RWPE2 (cell line): ENCODE measurements around the gene ROBO1.
"Not testable (repeated sequence)": the region's sequence is repeated elsewhere in the genome, so short reads cannot be mapped to it uniquely, and the experiment has no call there.

Experiments
- ATAC-seq: fragments of 200-7000 bp; cut with Tn5 transposase; 3 replicates; pipeline ENCODE4 v1.9.1; 2021; ENCODE audit warnings: low read depth
- DNase-seq: peaks from one replicate; pipeline ENCODE4 v3.0.0-alpha.2; 2020; ENCODE audit warnings: low spot score
- H3K27ac ChIP-seq: fragments of 450-650 bp; 2 replicates; pipeline ENCODE4 v1.5.1; 2017; ENCODE audit warnings: mild to moderate bottlenecking; ENCODE audit not compliant: poor library complexity, severe bottlenecking
- H3K27me3 ChIP-seq: fragments of 250-450 bp; sonication (Bioruptor Pico); 2 replicates; pipeline ENCODE4 v1.5.1; 2021; ENCODE audit warnings: mild to moderate bottlenecking, moderate library complexity; ENCODE audit not compliant: insufficient read depth, poor library complexity, severe bottlenecking
- H3K36me3 ChIP-seq: fragments of 250-450 bp; sonication (Bioruptor Pico); 2 replicates; pipeline ENCODE4 v1.5.1; 2020; ENCODE audit warnings: low read depth, mild to moderate bottlenecking, moderate library complexity
- H3K4me1 ChIP-seq: fragments of 250-450 bp; sonication (Bioruptor Pico); 2 replicates; pipeline ENCODE4 v1.5.1; 2021; ENCODE audit warnings: mild to moderate bottlenecking, moderate library complexity; ENCODE audit not compliant: insufficient read depth, poor library complexity, severe bottlenecking
- H3K4me3 ChIP-seq: fragments of 250-450 bp; sonication (Bioruptor Pico); 2 replicates; pipeline ENCODE4 v1.5.1; 2021; ENCODE audit warnings: mild to moderate bottlenecking, moderate library complexity; ENCODE audit not compliant: severe bottlenecking
- H3K9me3 ChIP-seq: fragments of 250-450 bp; sonication (Bioruptor Pico); 2 replicates; pipeline ENCODE4 v1.5.1; 2021; ENCODE audit warnings: mild to moderate bottlenecking, moderate library complexity; ENCODE audit not compliant: severe bottlenecking
- CTCF ChIP-seq: fragments of 450-650 bp; IDR thresholded peaks from one replicate; pipeline ENCODE4 v1.5.1; 2017; ENCODE audit warnings: mild to moderate bottlenecking, moderate library complexity; ENCODE audit not compliant: poor library complexity, severe bottlenecking

Gene ROBO1

GRCh38 chr3:79187426-79187825, 580.4 kb downstream of the ROBO1 start:
- H3K4me3 ChIP-seq = no peak overlapping the region
- H3K9me3 ChIP-seq = no peaks in the 10 kb centered on the region
- no peaks in the 10 kb centered on the region for H3K4me1 ChIP-seq
- DNase-seq (no peak), ATAC-seq (no peak)
- H3K27me3 ChIP-seq = no peaks in the 10 kb centered on the region
- no peak for TF ChIP-seq CTCF
- no peak overlapping the region for H3K27ac ChIP-seq
- H3K36me3 ChIP-seq = no peaks in the 10 kb centered on the region

- Histone ChIP-seq H3K36me3 (no peaks in the 10 kb centered on the region), H3K27me3 (no peaks in the 10 kb centered on the region), H3K9me3 (no peaks in the 10 kb centered on the region), H3K27ac (no peak overlapping the region), H3K4me3 (no peak overlapping the region), H3K4me1 (no peaks in the 10 kb centered on the region)
- DNase-seq = no peak
- TF ChIP-seq CTCF = no peak
- ATAC-seq = no peak
These were observed 583.5 kb downstream of the ROBO1 start for GRCh38 chr3:79184251-79184650.

GRCh38 chr3:79183496-79183895, 584.3 kb downstream of the ROBO1 start:
- Histone ChIP-seq H3K36me3 (no peaks in the 10 kb centered on the region), H3K27ac (no peak overlapping the region), H3K9me3 (no peaks in the 10 kb centered on the region), H3K4me3 (no peak overlapping the region), H3K4me1 (no peaks in the 10 kb centered on the region), H3K27me3 (no peaks in the 10 kb centered on the region)
- no peak for DNase-seq
- no peak for ATAC-seq
- TF ChIP-seq CTCF = no peak

- H3K9me3 ChIP-seq = no peaks in the 10 kb centered on the region
- no peaks in the 10 kb centered on the region for H3K36me3 ChIP-seq
- TF ChIP-seq CTCF = no peak
- no peak for DNase-seq
- no peak for ATAC-seq
- H3K4me3 ChIP-seq = no peak overlapping the region
- no peak overlapping the region for H3K27ac ChIP-seq
- no peaks in the 10 kb centered on the region for H3K27me3 ChIP-seq
- H3K4me1 ChIP-seq = no peaks in the 10 kb centered on the region
These were observed 589.2 kb downstream of the ROBO1 start for GRCh38 chr3:79178471-79179180.

GRCh38 chr3:79175870-79176269, 591.9 kb downstream of the ROBO1 start:
- DNase-seq = no peak
- Histone ChIP-seq H3K4me3 (no peak overlapping the region), H3K36me3 (no peaks in the 10 kb centered on the region), H3K4me1 (no peaks in the 10 kb centered on the region), H3K27me3 (no peaks in the 10 kb centered on the region), H3K27ac (no peak overlapping the region), H3K9me3 (no peaks in the 10 kb centered on the region)
- no peak for ATAC-seq
- TF ChIP-seq CTCF = no peak

- not testable (repeated sequence) for H3K27ac ChIP-seq, H3K4me1 ChIP-seq, H3K27me3 ChIP-seq, DNase-seq, H3K4me3 ChIP-seq, ATAC-seq, H3K9me3 ChIP-seq, H3K36me3 ChIP-seq
These were observed 594.5 kb downstream of the ROBO1 start for GRCh38 chr3:79173259-79173658.
